Adrenal gland (tissue), 5 donors: ENCODE data around the gene MT1X.

Source experiments
- CTCF ChIP-seq, 6 experiments: fragments of 450-650 bp in 4 of 6; fragments of 200-600 bp in 2 of 6; sonication (generic) in 1 of 6; IDR thresholded peaks; 1 replicate in 5 of 6; 2 replicates in 1 of 6; pipeline versions ENCODE4 v1.5.1 to v1.8.0; 2016 to 2021; ENCODE audit warnings: antibody characterized with exemption in 6 of 6, mild to moderate bottlenecking in 2 of 6, moderate library complexity in 1 of 6
- POLR2A ChIP-seq, 2 donors: fragments of 450-650 bp; IDR thresholded peaks; one replicate each; pipeline ENCODE4 v1.6.1; 2017; ENCODE audit warnings: antibody characterized with exemption in 2 of 2, mild to moderate bottlenecking in 2 of 2, moderate library complexity in 1 of 2
- donor health status: DM: no; HTN: no; CAD: no.

- TF ChIP-seq POLR2A (IDR thresholded peaks at IDR 0.05) (no peak), CTCF (IDR thresholded peaks at IDR 0.05) (no peak)
These were observed 44.7 kb downstream of the MT1X start for GRCh38 chr16:56726926-56727325.
